GM21526 (cell line): Measurements from ENCODE around the gene FAM20A.

Source experiments
- ATAC-seq: cut with Tn5 transposase; IDR thresholded peaks from one replicate; pipeline ENCODE4 v1.9.1; 2021; ENCODE audit warnings: moderate library complexity; ENCODE audit not compliant: unreplicated experiment, low FRiP score

Gene FAM20A

DNA sequence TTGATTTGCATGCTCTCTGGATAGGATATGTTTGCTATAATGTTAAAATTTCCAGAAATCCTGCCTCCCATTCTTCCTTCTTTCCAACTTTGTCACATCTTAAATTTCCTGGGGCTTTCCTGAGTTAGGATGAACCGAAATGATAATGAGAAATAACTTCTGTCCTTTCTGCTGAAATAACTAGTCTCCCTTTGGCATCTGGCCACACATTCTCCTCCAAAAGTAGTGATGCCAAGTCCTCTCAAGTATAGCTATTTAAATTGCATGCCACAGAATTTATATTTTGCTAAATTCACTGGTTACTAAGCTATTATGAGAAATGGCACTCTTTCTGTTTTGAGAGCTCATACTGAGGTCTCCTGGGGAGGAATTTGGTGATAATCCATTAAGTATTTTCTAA lies 30.6 kb downstream of the FAM20A start:
- no peak for ATAC-seq

- no peak for ATAC-seq
These were observed 31.8 kb downstream of the FAM20A start for GRCh38 chr17:68569346-68569745.

DNA sequence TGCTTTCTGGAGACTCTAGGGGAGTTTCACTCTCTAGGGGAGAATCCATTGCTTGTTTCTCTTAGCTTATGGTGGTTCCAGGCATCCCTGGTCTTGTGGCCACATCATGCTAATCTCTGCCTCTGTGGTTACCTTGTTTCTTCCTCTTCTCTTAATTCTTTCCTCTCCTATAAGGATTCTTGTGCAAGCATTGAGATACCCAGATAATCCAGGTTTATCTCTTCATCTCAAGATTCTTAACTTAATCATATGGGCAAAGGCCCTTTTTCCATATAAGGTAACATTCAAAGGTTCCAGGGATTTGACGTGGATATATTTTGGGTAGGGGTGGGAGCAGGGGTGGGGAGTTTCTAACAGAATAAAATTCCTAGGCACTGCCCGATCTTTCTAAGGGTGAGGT lies 32.6 kb downstream of the FAM20A start:
- no peak for ATAC-seq

DNA sequence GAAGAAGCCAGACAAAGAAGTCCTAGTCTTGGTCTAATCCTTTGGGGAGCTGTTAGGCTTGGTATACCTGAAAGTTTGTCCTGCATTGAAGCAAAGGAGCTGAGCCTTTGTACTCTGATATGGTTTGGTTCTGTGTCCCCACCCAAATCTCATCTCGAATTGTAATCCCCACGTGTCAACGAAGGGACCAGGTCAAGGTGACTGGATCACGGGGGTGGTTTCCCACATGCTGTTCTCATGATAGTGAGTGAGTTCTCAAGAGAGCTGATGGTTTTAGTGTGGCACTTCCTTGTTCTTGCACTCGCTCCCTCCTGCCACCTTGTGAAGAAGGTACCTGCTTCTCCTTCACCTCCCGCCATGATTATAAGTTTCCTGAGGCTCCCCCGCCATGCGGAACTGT lies 33.6 kb downstream of the FAM20A start:
- ATAC-seq = no peak

GRCh38 chr17:68567035-68567434 lies 34.1 kb downstream of the FAM20A start:
- no peak for ATAC-seq

DNA sequence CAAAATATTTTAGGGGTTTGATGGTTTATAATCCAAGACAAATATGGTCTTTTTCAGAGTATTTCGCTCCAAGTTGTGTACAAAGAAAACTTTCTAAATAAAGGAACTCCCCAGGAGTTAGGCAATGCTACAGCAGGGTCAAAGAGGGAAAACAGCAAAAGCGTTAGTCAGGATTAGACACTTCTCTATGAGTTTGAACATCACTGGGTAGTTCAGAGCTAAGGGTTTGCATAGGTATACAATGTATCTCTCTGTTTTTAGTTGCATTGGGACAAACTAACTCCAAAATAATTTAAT lies 34.8 kb downstream of the FAM20A start:
- no peak for ATAC-seq

GRCh38 chr17:68565661-68566441 lies 35.3 kb downstream of the FAM20A start:
- ATAC-seq = no peak

GRCh38 chr17:68564415-68565111 lies 36.6 kb downstream of the FAM20A start:
- ATAC-seq = no peak

DNA sequence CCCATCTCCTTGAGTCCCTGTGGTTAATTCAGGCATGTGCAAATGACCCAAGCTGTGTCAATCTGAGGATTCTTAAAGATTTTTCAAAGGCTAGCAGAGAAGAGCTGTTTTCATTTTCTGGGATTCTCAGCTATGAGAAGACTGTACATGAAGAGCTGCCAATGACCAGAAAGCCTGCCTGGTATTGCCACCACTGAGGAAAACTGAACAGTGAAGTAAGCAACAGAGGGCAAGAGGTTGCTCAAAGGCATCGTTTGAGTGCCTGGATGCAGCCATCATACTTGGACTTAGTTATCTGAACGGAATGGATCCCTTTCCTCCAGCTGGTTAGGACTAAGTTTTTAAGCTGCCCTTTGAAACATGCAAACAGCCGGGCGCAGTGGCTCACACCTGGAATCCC lies 38.4 kb downstream of the FAM20A start:
- ATAC-seq = no peak

DNA sequence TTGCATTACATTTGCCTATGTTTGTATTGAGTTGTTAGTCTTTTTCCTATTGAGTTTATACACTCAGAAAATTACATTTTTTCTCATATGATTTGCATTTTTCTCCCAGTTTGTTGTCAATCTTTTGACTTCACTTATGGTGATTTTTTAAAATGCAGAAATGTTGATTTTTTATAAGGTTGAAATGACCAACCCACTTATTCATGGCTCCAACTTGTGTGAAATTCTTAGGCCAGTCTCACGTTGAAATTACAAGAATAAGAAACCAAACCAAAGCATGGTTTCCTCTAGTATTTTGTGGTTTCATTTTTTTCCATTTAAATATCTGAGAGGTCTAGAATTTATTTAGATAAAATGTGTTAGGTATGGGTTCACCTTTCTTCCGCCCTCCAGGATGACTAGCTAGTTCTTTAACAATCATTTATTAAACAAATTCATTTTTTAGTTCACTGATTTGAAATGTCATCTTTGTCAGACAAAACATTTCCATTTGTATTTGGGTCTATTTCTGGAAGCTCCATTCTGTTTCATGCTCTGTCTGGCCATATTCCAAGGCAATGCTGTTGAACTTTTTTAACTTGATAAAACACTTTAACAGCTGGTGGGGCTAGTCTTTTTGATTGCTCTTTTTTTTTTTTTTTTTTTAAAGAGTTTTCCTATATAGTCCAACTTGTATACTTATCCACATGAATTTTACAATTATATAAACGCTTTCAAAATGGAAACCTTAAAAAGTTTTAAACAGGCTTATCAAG lies 40.0 kb downstream of the FAM20A start:
- ATAC-seq = no peak

- ATAC-seq = no peak
These were observed 41.9 kb downstream of the FAM20A start for GRCh38 chr17:68559316-68559715.

DNA sequence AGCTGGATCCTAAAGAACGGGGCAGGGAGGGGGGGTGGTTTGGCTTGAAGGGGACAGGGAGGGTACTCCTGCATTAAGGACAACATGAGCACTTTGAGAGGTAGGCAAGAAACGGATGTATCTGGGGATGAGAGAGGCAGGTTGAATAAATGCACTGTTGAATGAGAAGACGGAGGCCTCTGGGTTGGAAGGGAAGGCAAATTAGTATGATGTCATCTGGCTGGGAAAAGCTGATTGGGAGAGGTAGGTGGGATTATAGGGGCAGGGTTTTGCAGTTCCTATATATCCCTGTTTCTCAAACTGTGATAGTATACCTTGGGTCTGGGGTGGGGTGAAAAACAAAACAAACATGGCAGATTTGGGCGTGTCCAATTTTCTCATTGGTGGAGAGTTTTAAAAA lies 44.6 kb downstream of the FAM20A start:
- no peak for ATAC-seq

- no peak for ATAC-seq
These were observed 56.9 kb downstream of the FAM20A start for GRCh38 chr17:68544111-68544915.

GRCh38 chr17:68542698-68543463 lies 58.3 kb downstream of the FAM20A start:
- no peak for ATAC-seq

DNA sequence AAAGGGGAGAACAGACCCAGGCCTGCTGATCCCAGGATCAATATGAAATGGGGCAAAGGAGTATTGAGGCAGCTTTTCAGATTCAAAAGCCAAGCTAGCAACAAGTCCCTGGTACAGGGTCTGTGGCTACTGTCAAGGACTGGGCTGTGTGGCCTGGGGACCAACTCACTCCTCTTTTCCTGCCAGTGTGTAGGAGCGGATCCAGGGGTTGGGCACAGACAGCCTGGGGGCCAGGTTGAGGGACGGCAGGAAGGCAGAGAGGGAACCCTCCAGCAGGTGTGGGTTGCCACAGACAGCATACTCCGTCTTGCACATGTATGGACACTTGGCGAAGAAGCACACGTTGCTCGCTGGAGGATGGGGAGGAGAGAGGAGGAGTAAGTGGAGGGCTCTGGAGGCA lies 59.4 kb downstream of the FAM20A start:
- ATAC-seq = no peak

GRCh38 chr17:68540981-68541380 lies 60.2 kb downstream of the FAM20A start:
- ATAC-seq = no peak

DNA sequence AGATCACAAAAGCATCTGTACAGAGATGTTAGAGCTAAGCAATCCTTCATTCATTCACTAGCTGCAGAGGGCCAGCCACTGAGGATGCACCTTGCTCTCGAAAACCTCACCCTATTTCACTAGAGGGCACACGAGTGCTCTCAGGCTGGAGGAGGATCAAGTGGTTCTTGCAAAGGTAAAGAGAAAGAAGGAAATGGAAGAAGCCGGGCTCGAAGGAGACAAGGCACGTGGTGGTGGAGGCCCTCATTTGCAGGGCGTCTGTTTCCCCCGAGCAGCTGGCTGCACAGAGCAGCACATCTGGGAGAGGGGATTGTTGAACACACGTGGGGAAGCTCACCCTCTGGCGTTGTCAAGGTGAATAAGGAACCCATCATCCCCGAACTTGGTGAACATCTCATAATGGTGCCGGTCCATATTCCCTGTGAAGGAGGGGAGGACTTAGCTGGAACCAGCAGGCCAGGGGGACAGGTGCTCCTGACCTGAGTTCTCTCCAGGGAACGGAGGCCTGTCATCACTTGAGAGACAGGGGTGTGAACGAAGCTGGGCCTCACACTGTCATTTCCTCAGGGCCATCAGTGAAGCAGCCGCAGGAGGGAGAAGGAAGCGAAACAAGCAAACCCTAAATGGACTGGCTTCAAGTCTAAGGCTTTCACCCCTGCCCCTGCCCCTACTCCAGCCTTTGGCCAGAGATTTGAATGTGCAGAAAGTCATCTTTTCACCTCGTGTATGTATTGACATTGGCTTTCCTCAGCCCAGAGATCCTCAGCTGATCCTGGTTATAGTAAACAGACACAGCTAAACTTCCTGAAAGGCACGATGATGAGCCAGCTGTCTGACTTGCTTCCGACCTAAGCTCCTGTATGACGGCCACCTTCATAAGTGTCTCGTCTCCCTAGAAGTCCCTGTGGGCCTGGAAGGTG lies 61.4 kb downstream of the FAM20A start:
- ATAC-seq = peak; percentile 55

DNA sequence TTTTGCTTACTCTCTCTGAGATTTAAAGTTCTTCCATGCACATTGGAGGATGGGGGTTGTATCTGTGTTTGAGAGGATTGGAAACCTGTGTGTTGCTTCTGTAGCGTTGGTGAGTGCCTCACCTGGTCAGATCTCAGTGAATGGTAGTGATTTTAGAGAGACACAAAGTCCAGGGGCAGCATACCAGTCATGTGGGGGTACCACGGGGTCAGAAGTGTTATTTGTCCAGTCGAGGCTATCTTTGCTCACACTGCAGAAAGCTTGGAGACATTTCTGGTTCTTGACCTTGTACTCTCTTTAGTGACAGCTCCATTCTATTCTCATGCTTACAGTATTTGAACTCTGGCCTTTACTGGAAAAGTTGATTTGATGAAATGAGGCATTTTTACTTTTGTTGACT lies 65.2 kb downstream of the FAM20A start:
- ATAC-seq = no peak

- no peak for ATAC-seq
These were observed 66.5 kb downstream of the FAM20A start for GRCh38 chr17:68534695-68535088.
